ENCODE data around the gene SLC47A2. TPM values are rescaled to one million over a fixed set of nuclear protein-coding genes. Genes with fewer than 3 reads are reported as not detected.

SLC47A2 gene
- total RNA-seq, 1 experiment from 2014 or later: not detected

GRCh38 chr17:19706791-19707727 is 9.3 kb downstream of the SLC47A2 start:
- POLR2A ChIA-PET: no interaction called here
- ATAC-seq: no peak
- CTCF ChIA-PET: no interaction called here

GRCh38 chr17:19705771-19706770 is 10.3 kb downstream of the SLC47A2 start:
- Histone ChIP-seq H3K27ac (ENCODE audit: low read length) (no peak overlapping the region), H3K27me3 (ENCODE audit: control insufficient read depth, insufficient read depth, low read length) (no peaks in the 10 kb centered on the region), H3K36me3 (ENCODE audit: control insufficient read depth, insufficient read depth, low read length) (no peaks in the 10 kb centered on the region), H3K9me3 (ENCODE audit: control insufficient read depth, insufficient read depth, low read depth, low read length) (no peaks in the 10 kb centered on the region), H3K4me3 (ENCODE audit: low read depth in 2 of 2, low read length in 2 of 2) (no peak overlapping the region), H3K4me1 (ENCODE audit: control insufficient read depth, insufficient read depth, low read length) (no peaks in the 10 kb centered on the region)
- in situ Hi-C loops (cut with HindIII; ENCODE audit: low pct_unique_long_range_greater_than_20kb, low sequenced_read_pairs): no loop called here
- no peak for ATAC-seq
- no peak for DNase-seq (ENCODE audit: low read depth, low spot score)
- intact Hi-C loops (cut with micrococcal nuclease; ENCODE audit: unreplicated experiment): no loop called here
- ChIA-PET CTCF (no interaction called here), POLR2A (no interaction called here)
- BruUV-seq (replicated peaks): no TSS peak
- TF ChIP-seq CTCF (IDR thresholded peaks at IDR 0.05) (no peak), SIN3A (IDR thresholded peaks at IDR 0.05; ENCODE audit: borderline replicate concordance, insufficient read depth, low read depth, low read length) (no peak), POLR2AphosphoS5 (IDR thresholded peaks at IDR 0.05; ENCODE audit: low read depth, low read length) (no peak)

More at GRCh38 chr17:19706791-19707727, 9.3 kb downstream of the SLC47A2 start:
- Histone ChIP-seq H3K27ac (ENCODE audit: low read length) (no peak overlapping the region), H3K9me3 (ENCODE audit: control insufficient read depth, insufficient read depth, low read depth, low read length) (no peaks in the 10 kb centered on the region), H3K36me3 (ENCODE audit: control insufficient read depth, insufficient read depth, low read length) (no peaks in the 10 kb centered on the region), H3K27me3 (ENCODE audit: control insufficient read depth, insufficient read depth, low read length) (no peaks in the 10 kb centered on the region), H3K4me3 (ENCODE audit: low read depth in 2 of 2, low read length in 2 of 2) (no peak overlapping the region), H3K4me1 (ENCODE audit: control insufficient read depth, insufficient read depth, low read length) (no peaks in the 10 kb centered on the region)
- DNase-seq (ENCODE audit: low read depth, low spot score): no peak
- no peak for TF ChIP-seq REST (IDR thresholded peaks at IDR 0.05; ENCODE audit: insufficient read depth in 1 of 2, low read depth in 2 of 2, low read length in 1 of 2)
- in situ Hi-C loops (cut with HindIII; ENCODE audit: low pct_unique_long_range_greater_than_20kb, low sequenced_read_pairs): no loop called here
- intact Hi-C loops (cut with micrococcal nuclease; ENCODE audit: unreplicated experiment): no loop called here
- no TSS peak for BruUV-seq (replicated peaks)
